Measurements from ENCODE around the gene NCKAP1.
"Not testable (repeated sequence)": the region's sequence is repeated elsewhere in the genome, so short reads cannot be mapped to it uniquely, and the experiment has no call there.

Gene NCKAP1

DNA sequence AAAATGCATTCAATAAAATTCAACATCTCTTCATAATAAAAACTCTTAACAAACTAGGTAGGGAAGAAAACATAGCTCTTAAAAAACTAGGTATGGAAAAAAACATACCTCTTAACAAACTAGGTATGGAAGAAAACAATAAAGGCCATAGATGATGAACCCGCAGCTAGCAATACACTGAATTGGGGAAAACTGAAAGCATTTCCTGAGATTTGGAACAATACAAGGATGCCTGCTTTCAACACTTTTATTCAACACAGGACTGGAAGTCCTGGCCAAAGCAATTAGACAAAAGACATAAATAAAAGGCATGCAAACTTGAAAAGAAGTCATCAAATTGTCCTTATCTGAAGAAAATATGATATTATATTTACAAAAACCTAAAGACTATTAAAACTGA is 67.8 kb downstream of the NCKAP1 start:
- H2AFZ ChIP-seq (ENCODE audit: low read length) = no peak overlapping the region
- no peak overlapping the region for H3K4me3 ChIP-seq (ENCODE audit: low read length)
- no peak for DNase-seq
- no peaks in the 10 kb centered on the region for H3K9me3 ChIP-seq (replicated peaks; ENCODE audit: insufficient read depth, low read length)
- no peak overlapping the region for H3K9ac ChIP-seq (ENCODE audit: low read length)
- H3F3A ChIP-seq (ENCODE audit: insufficient read depth, low read length) = peaks cover 21% of the 10 kb centered on the region
- no peaks in the 10 kb centered on the region for H4K20me1 ChIP-seq (ENCODE audit: insufficient read depth, low read length)
- H3K27me3 ChIP-seq (replicated peaks; ENCODE audit: insufficient read depth, low read length) = no peaks in the 10 kb centered on the region
- no peaks in the 10 kb centered on the region for H3K9me2 ChIP-seq (replicated peaks; ENCODE audit: insufficient read depth, low read length)
- H3K36me3 ChIP-seq (replicated peaks; ENCODE audit: insufficient read depth, low read length) = no peaks in the 10 kb centered on the region
- no peak overlapping the region for H3K27ac ChIP-seq (ENCODE audit: low read length)
- no peaks in the 10 kb centered on the region for H3K79me2 ChIP-seq (ENCODE audit: low read length)
- H3K4me1 ChIP-seq (ENCODE audit: low read length) = peaks cover 29% of the 10 kb centered on the region
- no peak overlapping the region for H3K4me2 ChIP-seq (ENCODE audit: low read depth, low read length)
- TF ChIP-seq EZH2 (optimal IDR thresholded peaks at IDR 0.05; ENCODE audit: low read depth, low read length) (no peak), CTCF (IDR thresholded peaks at IDR 0.05; ENCODE audit: low read length) (no peak), EZH2phosphoT487 (IDR thresholded peaks at IDR 0.05; ENCODE audit: low read length) (no peak)

GRCh38 chr2:182968493-182968892 is 69.8 kb downstream of the NCKAP1 start:
- no peak for TF ChIP-seq EZH2 (optimal IDR thresholded peaks at IDR 0.05; ENCODE audit: low read depth, low read length)
- TF ChIP-seq EZH2phosphoT487 (IDR thresholded peaks at IDR 0.05; ENCODE audit: low read length) = no peak
- TF ChIP-seq CTCF (IDR thresholded peaks at IDR 0.05; ENCODE audit: low read length) = no peak
- H3K27me3 ChIP-seq (replicated peaks; ENCODE audit: insufficient read depth, low read length) = no peaks in the 10 kb centered on the region
- H3K9me2 ChIP-seq (replicated peaks; ENCODE audit: insufficient read depth, low read length) = no peaks in the 10 kb centered on the region
- no peaks in the 10 kb centered on the region for H3K79me2 ChIP-seq (ENCODE audit: low read length)
- DNase-seq = no peak
- no peak overlapping the region for H3K4me2 ChIP-seq (ENCODE audit: low read depth, low read length)
- H3F3A ChIP-seq (ENCODE audit: insufficient read depth, low read length) = peaks cover 21% of the 10 kb centered on the region
- H3K9ac ChIP-seq (ENCODE audit: low read length) = no peak overlapping the region
- H3K4me3 ChIP-seq (ENCODE audit: low read length) = no peak overlapping the region
- peaks cover 17% of the 10 kb centered on the region for H3K4me1 ChIP-seq (ENCODE audit: low read length)
- H3K9me3 ChIP-seq (replicated peaks; ENCODE audit: insufficient read depth, low read length) = no peaks in the 10 kb centered on the region
- no peak overlapping the region for H3K27ac ChIP-seq (ENCODE audit: low read length)
- H2AFZ ChIP-seq (ENCODE audit: low read length) = no peak overlapping the region
- H3K36me3 ChIP-seq (replicated peaks; ENCODE audit: insufficient read depth, low read length) = no peaks in the 10 kb centered on the region
- H4K20me1 ChIP-seq (ENCODE audit: insufficient read depth, low read length) = no peaks in the 10 kb centered on the region

DNA sequence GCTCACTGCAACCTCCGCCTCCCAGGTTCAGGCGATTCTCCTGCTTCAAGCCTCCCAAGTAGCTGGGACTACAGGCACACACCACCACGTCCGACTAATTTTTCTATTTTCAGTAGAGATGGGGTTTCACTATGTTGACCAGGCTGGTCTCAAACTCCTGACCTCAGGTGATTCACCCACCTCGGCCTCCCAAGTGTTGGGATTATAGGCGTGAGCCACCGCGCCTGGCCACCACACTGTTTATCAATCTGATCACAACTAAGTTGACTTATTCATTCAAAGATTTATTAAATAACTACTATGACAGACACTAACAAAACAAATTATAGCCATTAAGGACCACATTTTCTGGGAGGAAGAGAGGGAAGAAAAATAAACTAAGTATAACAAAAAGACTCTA is 71.9 kb downstream of the NCKAP1 start:
- not testable (repeated sequence) for H3K4me3 ChIP-seq (ENCODE audit: low read length); H3K27ac ChIP-seq (ENCODE audit: low read length); H3F3A ChIP-seq (ENCODE audit: insufficient read depth, low read length); H3K79me2 ChIP-seq (ENCODE audit: low read length); H3K36me3 ChIP-seq (replicated peaks; ENCODE audit: insufficient read depth, low read length); DNase-seq; H3K9me2 ChIP-seq (replicated peaks; ENCODE audit: insufficient read depth, low read length); H2AFZ ChIP-seq (ENCODE audit: low read length); H3K4me1 ChIP-seq (ENCODE audit: low read length); H4K20me1 ChIP-seq (ENCODE audit: insufficient read depth, low read length); H3K9me3 ChIP-seq (replicated peaks; ENCODE audit: insufficient read depth, low read length); H3K4me2 ChIP-seq (ENCODE audit: low read depth, low read length); H3K27me3 ChIP-seq (replicated peaks; ENCODE audit: insufficient read depth, low read length); H3K9ac ChIP-seq (ENCODE audit: low read length)

DNA sequence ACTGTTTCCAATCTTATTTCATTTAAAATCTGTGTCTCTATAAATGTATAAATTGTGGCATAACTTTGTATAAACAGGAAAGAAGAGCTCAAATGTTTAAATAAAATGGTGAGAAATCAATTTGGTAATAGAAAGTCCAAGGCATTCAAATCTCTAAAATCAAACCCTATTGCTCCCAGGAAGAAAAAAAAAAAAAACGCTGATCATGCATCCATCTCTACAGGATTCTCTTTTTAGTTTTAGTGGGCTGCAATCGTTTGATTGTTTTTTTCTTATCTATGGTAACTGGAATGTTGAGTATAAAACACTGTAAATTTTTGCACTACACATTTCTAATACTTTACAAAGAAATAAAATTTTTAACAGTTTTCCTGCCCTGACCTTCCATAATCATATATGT is 75.6 kb downstream of the NCKAP1 start:
- no peaks in the 10 kb centered on the region for H3K79me2 ChIP-seq (ENCODE audit: low read length)

DNA sequence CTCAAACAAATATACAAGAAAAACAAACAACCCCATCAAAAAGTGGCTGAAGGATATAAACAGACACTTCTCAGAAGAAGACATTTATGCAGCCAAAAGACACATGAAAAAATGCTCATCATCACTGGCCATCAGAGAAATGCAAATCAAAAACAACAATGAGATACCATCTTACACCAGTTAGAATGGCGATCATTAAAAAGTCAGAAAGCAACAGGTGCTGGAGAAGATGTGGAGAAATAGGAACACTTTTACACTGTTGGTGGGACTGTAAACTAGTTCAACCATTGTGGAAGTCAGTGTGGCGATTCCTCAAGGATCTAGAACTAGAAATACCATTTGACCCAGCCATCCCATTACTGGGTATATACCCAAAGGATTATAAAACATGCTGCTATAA is 77.4 kb downstream of the NCKAP1 start:
- not testable (repeated sequence) for H3K27ac ChIP-seq (ENCODE audit: low read length); H3K9me3 ChIP-seq (replicated peaks; ENCODE audit: insufficient read depth, low read length); H3K36me3 ChIP-seq (replicated peaks; ENCODE audit: insufficient read depth, low read length); H3K79me2 ChIP-seq (ENCODE audit: low read length); H3K4me2 ChIP-seq (ENCODE audit: low read depth, low read length); H3K4me3 ChIP-seq (ENCODE audit: low read length); H3F3A ChIP-seq (ENCODE audit: insufficient read depth, low read length); H3K4me1 ChIP-seq (ENCODE audit: low read length); H4K20me1 ChIP-seq (ENCODE audit: insufficient read depth, low read length); H3K9me2 ChIP-seq (replicated peaks; ENCODE audit: insufficient read depth, low read length); DNase-seq; H3K9ac ChIP-seq (ENCODE audit: low read length); H2AFZ ChIP-seq (ENCODE audit: low read length); H3K27me3 ChIP-seq (replicated peaks; ENCODE audit: insufficient read depth, low read length)

More for the DNA sequence above, 75.6 kb downstream of the NCKAP1 start:
- DNase-seq = no peak
- Histone ChIP-seq H3K9me2 (replicated peaks; ENCODE audit: insufficient read depth, low read length) (no peaks in the 10 kb centered on the region), H3K9ac (ENCODE audit: low read length) (no peak overlapping the region), H3K4me1 (ENCODE audit: low read length) (0 out of 2 replicates have a peak, but pooled peaks cover 2% of the 10 kb centered on the region), H3K4me3 (ENCODE audit: low read length) (no peak overlapping the region), H3K4me2 (ENCODE audit: low read depth, low read length) (no peak overlapping the region), H4K20me1 (ENCODE audit: insufficient read depth, low read length) (no peaks in the 10 kb centered on the region), H3K27me3 (replicated peaks; ENCODE audit: insufficient read depth, low read length) (no peaks in the 10 kb centered on the region), H3F3A (ENCODE audit: insufficient read depth, low read length) (no peaks in the 10 kb centered on the region), H3K36me3 (replicated peaks; ENCODE audit: insufficient read depth, low read length) (no peaks in the 10 kb centered on the region), H3K9me3 (replicated peaks; ENCODE audit: insufficient read depth, low read length) (no peaks in the 10 kb centered on the region), H3K27ac (ENCODE audit: low read length) (no peak overlapping the region), H2AFZ (ENCODE audit: low read length) (no peak overlapping the region)
- TF ChIP-seq EZH2phosphoT487 (IDR thresholded peaks at IDR 0.05; ENCODE audit: low read length) = no peak
- no peak for TF ChIP-seq CTCF (IDR thresholded peaks at IDR 0.05; ENCODE audit: low read length)
- TF ChIP-seq EZH2 (optimal IDR thresholded peaks at IDR 0.05; ENCODE audit: low read depth, low read length) = no peak

Data from MM.1S (cell line).